ENCODE results near the gene LRPPRC.
"Not testable (repeated sequence)": the region's sequence is repeated elsewhere in the genome, so short reads cannot be mapped to it uniquely, and the experiment has no call there.

Gene LRPPRC

GRCh38 chr2:43995733-43996533 is at the start of gene LRPPRC:
Gene LRPPRC (minus strand): TSS chr2:43995989. CDS start chr2:43995947, 42 bp downstream.
- DNase-seq (ENCODE audit: low spot score), result peak; percentile 96

- no peak for DNase-seq (ENCODE audit: low spot score)
Measured at GRCh38 chr2:44045061-44045460, 49.3 kb upstream of the LRPPRC start.

GRCh38 chr2:44044281-44044720 is 48.5 kb upstream of the LRPPRC start:
- peak; percentile 77 for DNase-seq (ENCODE audit: low spot score)

GRCh38 chr2:44040365-44040764 is 44.6 kb upstream of the LRPPRC start:
- no peak for DNase-seq (ENCODE audit: low spot score)

- DNase-seq (ENCODE audit: low spot score), result no peak
Measured at GRCh38 chr2:44038277-44038676, 42.5 kb upstream of the LRPPRC start.

GRCh38 chr2:44037221-44037620 is 41.4 kb upstream of the LRPPRC start:
- DNase-seq (ENCODE audit: low spot score), result no peak

- DNase-seq (ENCODE audit: low spot score), result no peak
Measured at GRCh38 chr2:44033947-44034346, 38.2 kb upstream of the LRPPRC start.

- DNase-seq (ENCODE audit: low spot score), result not testable (repeated sequence)
Measured at GRCh38 chr2:44027076-44027475, 31.3 kb upstream of the LRPPRC start.

- no peak for DNase-seq (ENCODE audit: low spot score)
Measured at GRCh38 chr2:44016282-44016681, 20.5 kb upstream of the LRPPRC start.

- DNase-seq (ENCODE audit: low spot score), result no peak
Measured at GRCh38 chr2:44015239-44015638, 19.4 kb upstream of the LRPPRC start.

GRCh38 chr2:44013205-44013604 is 17.4 kb upstream of the LRPPRC start:
- not testable (repeated sequence) for DNase-seq (ENCODE audit: low spot score)

GRCh38 chr2:44010266-44010665 is 14.5 kb upstream of the LRPPRC start:
- peak; percentile 56 for DNase-seq (ENCODE audit: low spot score)

GRCh38 chr2:44009136-44009735 is 13.4 kb upstream of the LRPPRC start:
- DNase-seq (ENCODE audit: low spot score), result no peak

GRCh38 chr2:44005846-44006245 is 10.1 kb upstream of the LRPPRC start:
- DNase-seq (ENCODE audit: low spot score), result no peak

- DNase-seq (ENCODE audit: low spot score), result no peak
Measured at GRCh38 chr2:44004735-44005602, 9.2 kb upstream of the LRPPRC start.

GRCh38 chr2:44001716-44002115 is 5.9 kb upstream of the LRPPRC start:
- no peak for DNase-seq (ENCODE audit: low spot score)

GRCh38 chr2:43998263-43998662 is 2.5 kb upstream of the LRPPRC start:
- no peak for DNase-seq (ENCODE audit: low spot score)

GRCh38 chr2:43993437-43993836 is 2.4 kb downstream of the LRPPRC start:
- no peak for DNase-seq (ENCODE audit: low spot score)

- no peak for DNase-seq (ENCODE audit: low spot score)
Measured at GRCh38 chr2:43989545-43989944, 6.2 kb downstream of the LRPPRC start.

- no peak for DNase-seq (ENCODE audit: low spot score)
Measured at GRCh38 chr2:43986600-43986999, 9.2 kb downstream of the LRPPRC start.

- DNase-seq (ENCODE audit: low spot score), result no peak
Measured at GRCh38 chr2:43985359-43985758, 10.4 kb downstream of the LRPPRC start.

GRCh38 chr2:43984533-43984932 is 11.3 kb downstream of the LRPPRC start:
- no peak for DNase-seq (ENCODE audit: low spot score)

GRCh38 chr2:43980902-43981301 is 14.9 kb downstream of the LRPPRC start:
- DNase-seq (ENCODE audit: low spot score), result no peak
